ENCODE measurements around the gene WFDC8.

DNA sequence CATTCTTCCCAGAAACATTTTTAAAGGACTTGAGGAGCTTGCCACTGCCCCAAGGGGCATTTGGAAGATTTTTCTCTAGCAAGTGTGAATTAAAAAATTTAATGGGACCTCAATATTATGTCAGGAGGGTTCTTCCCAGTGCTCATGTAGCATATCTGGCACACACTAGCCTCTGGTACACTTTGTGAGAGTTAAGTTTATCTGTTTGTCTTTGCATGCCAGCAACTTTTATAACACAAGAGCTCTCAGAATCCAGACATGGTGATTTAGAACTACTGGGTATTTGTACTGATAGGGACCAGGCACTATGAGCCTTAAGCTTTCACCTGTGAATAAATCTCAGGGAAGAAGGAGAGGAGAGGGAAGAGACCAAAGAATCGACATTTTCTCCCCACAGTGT, 76.5 kb downstream of the WFDC8 start:
- TF ChIP-seq PATZ1 (CRISPR knock-in tag; IDR thresholded peaks at IDR 0.05; ENCODE audit: borderline replicate concordance) (no peak), ZFP3 (CRISPR knock-in tag; IDR thresholded peaks at IDR 0.05) (no peak), CSRNP3 (CRISPR knock-in tag; IDR thresholded peaks at IDR 0.05) (no peak), TCF4 (CRISPR knock-in tag; IDR thresholded peaks at IDR 0.05; ENCODE audit: borderline replicate concordance) (no peak), OSR1 (CRISPR knock-in tag; IDR thresholded peaks at IDR 0.05) (no peak), CSDC2 (CRISPR knock-in tag; IDR thresholded peaks at IDR 0.05) (no peak), CREB5 (CRISPR knock-in tag; IDR thresholded peaks at IDR 0.05; ENCODE audit: low read depth) (no peak), PPARA (CRISPR knock-in tag; IDR thresholded peaks at IDR 0.05; ENCODE audit: borderline replicate concordance) (no peak), TSHZ2 (CRISPR knock-in tag; IDR thresholded peaks at IDR 0.05) (no peak), ZNF565 (CRISPR knock-in tag; conservative IDR thresholded peaks at IDR 0.05; ENCODE audit: low read depth) (no peak), ISL1 (CRISPR knock-in tag; IDR thresholded peaks at IDR 0.05) (no peak), SNAI2 (CRISPR knock-in tag; IDR thresholded peaks at IDR 0.05) (no peak), ZNF8 (CRISPR knock-in tag; IDR thresholded peaks at IDR 0.05) (no peak), ARNTL (CRISPR knock-in tag; IDR thresholded peaks at IDR 0.05; ENCODE audit: borderline replicate concordance, low read depth) (no peak)
